ENCODE data around the gene BAHCC1. TPM values are rescaled to one million over a fixed set of nuclear protein-coding genes. Genes with fewer than 3 reads are reported as not detected.

The BAHCC1 gene
- total and polyA plus RNA-seq, 9 of the 15 experiments (the other 6 are each of a cell fraction or from before 2014, with no cell fraction given) = 0.14 to 26.9 (median 5.0) TPM

DNA sequence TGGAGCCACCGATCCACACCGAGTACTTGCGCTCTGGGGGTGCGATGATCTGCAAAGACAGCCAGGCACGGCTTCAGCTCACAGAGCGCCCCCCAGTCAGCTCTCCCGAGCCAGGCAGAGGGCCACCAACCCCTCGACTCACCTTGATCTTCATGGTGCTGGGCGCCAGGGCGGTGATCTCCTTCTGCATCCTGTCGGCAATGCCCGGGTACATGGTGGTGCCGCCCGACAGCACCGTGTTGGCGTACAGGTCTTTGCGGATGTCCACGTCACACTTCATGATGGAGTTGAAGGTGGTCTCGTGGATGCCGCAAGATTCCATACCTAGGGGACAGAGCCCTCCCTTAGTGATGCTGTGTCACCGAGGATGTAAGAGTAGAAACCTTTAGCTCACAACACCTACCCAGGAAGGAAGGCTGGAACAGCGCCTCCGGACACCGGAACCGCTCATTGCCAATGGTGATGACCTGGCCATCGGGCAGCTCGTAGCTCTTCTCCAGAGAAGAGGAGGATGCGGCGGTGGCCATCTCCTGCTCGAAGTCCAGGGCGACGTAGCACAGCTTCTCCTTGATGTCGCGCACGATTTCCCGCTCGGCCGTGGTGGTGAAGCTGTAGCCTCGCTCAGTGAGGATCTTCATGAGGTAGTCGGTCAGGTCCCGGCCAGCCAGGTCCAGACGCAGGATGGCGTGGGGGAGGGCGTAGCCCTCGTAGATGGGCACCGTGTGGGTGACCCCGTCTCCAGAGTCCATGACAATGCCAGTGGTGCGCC, 115.7 kb downstream of the BAHCC1 start (continued):
- TF ChIP-seq, protein P1, sequence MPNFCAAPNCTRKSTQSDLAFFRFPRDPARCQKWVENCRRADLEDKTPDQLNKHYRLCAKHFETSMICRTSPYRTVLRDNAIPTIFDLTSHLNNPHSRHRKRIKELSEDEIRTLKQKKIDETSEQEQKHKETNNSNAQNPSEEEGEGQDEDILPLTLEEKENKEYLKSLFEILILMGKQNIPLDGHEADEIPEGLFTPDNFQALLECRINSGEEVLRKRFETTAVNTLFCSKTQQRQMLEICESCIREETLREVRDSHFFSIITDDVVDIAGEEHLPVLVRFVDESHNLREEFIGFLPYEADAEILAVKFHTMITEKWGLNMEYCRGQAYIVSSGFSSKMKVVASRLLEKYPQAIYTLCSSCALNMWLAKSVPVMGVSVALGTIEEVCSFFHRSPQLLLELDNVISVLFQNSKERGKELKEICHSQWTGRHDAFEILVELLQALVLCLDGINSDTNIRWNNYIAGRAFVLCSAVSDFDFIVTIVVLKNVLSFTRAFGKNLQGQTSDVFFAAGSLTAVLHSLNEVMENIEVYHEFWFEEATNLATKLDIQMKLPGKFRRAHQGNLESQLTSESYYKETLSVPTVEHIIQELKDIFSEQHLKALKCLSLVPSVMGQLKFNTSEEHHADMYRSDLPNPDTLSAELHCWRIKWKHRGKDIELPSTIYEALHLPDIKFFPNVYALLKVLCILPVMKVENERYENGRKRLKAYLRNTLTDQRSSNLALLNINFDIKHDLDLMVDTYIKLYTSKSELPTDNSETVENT (CRISPR knock-in tag; IDR thresholded peaks at IDR 0.05) = no peak
- no peak for TF ChIP-seq POU5F1 (IDR thresholded peaks at IDR 0.05; ENCODE audit: borderline replicate concordance, low read depth, low read length, partially characterized antibody)
- TF ChIP-seq MAFF (IDR thresholded peaks at IDR 0.05; ENCODE audit: low read length) = no peak
- TF ChIP-seq YY1 (IDR thresholded peaks at IDR 0.05; ENCODE audit: borderline replicate concordance in 1 of 3, control insufficient read depth in 1 of 3, extremely low read depth in 1 of 3, insufficient read depth in 3 of 3, insufficient read length in 1 of 3, insufficient replicate concordance in 2 of 3, low read depth in 1 of 3, low read length in 2 of 3) = no peak
- peak; percentile 74 for TF ChIP-seq FOXK1 (CRISPR knock-in tag; IDR thresholded peaks at IDR 0.05; ENCODE audit: borderline replicate concordance)
- TF ChIP-seq LCOR (CRISPR knock-in tag; IDR thresholded peaks at IDR 0.05) = peak; percentile 87
- TF ChIP-seq DPF2 (IDR thresholded peaks at IDR 0.05) = no peak
- TF ChIP-seq COPS2 (conservative IDR thresholded peaks at IDR 0.05) = no peak
- no peak for TF ChIP-seq POLR3G (IDR thresholded peaks at IDR 0.05; ENCODE audit: extremely low read depth, insufficient read length, insufficient replicate concordance)
- no peak for TF ChIP-seq PPARD (CRISPR knock-in tag; IDR thresholded peaks at IDR 0.05)
- no peak for TF ChIP-seq PYGO2 (tag; IDR thresholded peaks at IDR 0.05)
- no peak for TF ChIP-seq ZNF668 (CRISPR knock-in tag; IDR thresholded peaks at IDR 0.05)
- no peak for TF ChIP-seq RBM25 (IDR thresholded peaks at IDR 0.05; ENCODE audit: low read depth, low read length, severe bottlenecking)
- TF ChIP-seq ZBTB17 (CRISPR knock-in tag; IDR thresholded peaks at IDR 0.05) = no peak
- 0 out of 2 replicates have a peak, but pooled peaks have one; percentile 4 for TF ChIP-seq NFIC (IDR thresholded peaks at IDR 0.05)
- TF ChIP-seq NFATC3 (IDR thresholded peaks at IDR 0.05) = no peak
- TF ChIP-seq CAMTA2 (CRISPR knock-in tag; conservative IDR thresholded peaks at IDR 0.05) = no peak
- no peak for TF ChIP-seq NFRKB (IDR thresholded peaks at IDR 0.05; ENCODE audit: low read depth)
- peak in 1 of 2 experiments; percentile 62; a peak in 1 of 4 replicates for TF ChIP-seq TEAD1 (CRISPR knock-in tag; IDR thresholded peaks at IDR 0.05)
- TF ChIP-seq, protein P2, sequence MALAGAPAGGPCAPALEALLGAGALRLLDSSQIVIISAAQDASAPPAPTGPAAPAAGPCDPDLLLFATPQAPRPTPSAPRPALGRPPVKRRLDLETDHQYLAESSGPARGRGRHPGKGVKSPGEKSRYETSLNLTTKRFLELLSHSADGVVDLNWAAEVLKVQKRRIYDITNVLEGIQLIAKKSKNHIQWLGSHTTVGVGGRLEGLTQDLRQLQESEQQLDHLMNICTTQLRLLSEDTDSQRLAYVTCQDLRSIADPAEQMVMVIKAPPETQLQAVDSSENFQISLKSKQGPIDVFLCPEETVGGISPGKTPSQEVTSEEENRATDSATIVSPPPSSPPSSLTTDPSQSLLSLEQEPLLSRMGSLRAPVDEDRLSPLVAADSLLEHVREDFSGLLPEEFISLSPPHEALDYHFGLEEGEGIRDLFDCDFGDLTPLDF (CRISPR knock-in tag; IDR thresholded peaks at IDR 0.05) = peak; percentile 36; the same call in 1 of the 2 replicates
- TF ChIP-seq PHB2 (IDR thresholded peaks at IDR 0.05; ENCODE audit: low read depth) = no peak
- no peak for TF ChIP-seq CREB1 (IDR thresholded peaks at IDR 0.05)
- TF ChIP-seq CREB1 (CRISPR knock-in tag; IDR thresholded peaks at IDR 0.05) = peak; percentile 67
